HepG2 (cell line): ENCODE measurements around the gene RETREG2. TPM values are rescaled to one million over a fixed set of nuclear protein-coding genes. Genes with fewer than 3 reads are reported as not detected.

Source experiments
- CHD2 ChIP-seq: IDR thresholded peaks from 2 replicates; pipeline ENCODE4 v1.6.1; 2011; ENCODE audit warnings: low read depth, low read length, improper control_type of control experiment
- GPN1 ChIP-seq: sonication (generic); formaldehyde crosslinking; IDR thresholded peaks from 2 replicates; pipeline ENCODE4 v1.5.1; 2020; ENCODE audit warnings: missing genetic modification reagents, borderline replicate concordance
- HNRNPH1 ChIP-seq: fragments of 200-400 bp; formaldehyde crosslinking; optimal IDR thresholded peaks from 2 replicates; pipeline ENCODE3; 2017; ENCODE audit warnings: mild to moderate bottlenecking, low read depth, low read length
- PTBP1 ChIP-seq: fragments of 200-400 bp; formaldehyde crosslinking; IDR thresholded peaks from 2 replicates; pipeline ENCODE4 v1.6.1; 2018; ENCODE audit warnings: low read length, low read depth; ENCODE audit not compliant: poor library complexity, severe bottlenecking
- SKI ChIP-seq: fragments of 450-650 bp; IDR thresholded peaks from one replicate; pipeline ENCODE4 v1.6.1; 2018; ENCODE audit warnings: mild to moderate bottlenecking; ENCODE audit not compliant: partially characterized antibody
- ZMYM3 ChIP-seq: sonication (generic); formaldehyde crosslinking; IDR thresholded peaks from 2 replicates; pipeline ENCODE4 v1.5.1; 2020; ENCODE audit warnings: mild to moderate bottlenecking, missing genetic modification reagents
- ZNF441 ChIP-seq: sonication (generic); formaldehyde crosslinking; IDR thresholded peaks from 2 replicates; pipeline ENCODE4 v1.7.0; 2021; ENCODE audit warnings: missing genetic modification reagents, borderline replicate concordance
- ZNF460 ChIP-seq: sonication (generic); formaldehyde crosslinking; IDR thresholded peaks from 2 replicates; pipeline ENCODE4 v1.5.1; 2020; ENCODE audit warnings: missing genetic modification reagents, mild to moderate bottlenecking, borderline replicate concordance
- ZNF549 ChIP-seq: sonication (generic); formaldehyde crosslinking; IDR thresholded peaks from 2 replicates; pipeline ENCODE4 v1.5.0; 2020; ENCODE audit warnings: missing genetic modification reagents
- ZNF670 ChIP-seq: sonication (generic); formaldehyde crosslinking; IDR thresholded peaks from 2 replicates; pipeline ENCODE4 v1.8.0; 2022; ENCODE audit warnings: mild to moderate bottlenecking, missing genetic modification reagents, borderline replicate concordance
- ZNF788 ChIP-seq: sonication (generic); formaldehyde crosslinking; IDR thresholded peaks from 2 replicates; pipeline ENCODE4 v1.5.0; 2020; ENCODE audit warnings: mild to moderate bottlenecking, missing genetic modification reagents, borderline replicate concordance
- ZSCAN25 ChIP-seq: sonication (generic); formaldehyde crosslinking; IDR thresholded peaks from 2 replicates; pipeline ENCODE4 v1.8.0; 2022; ENCODE audit warnings: mild to moderate bottlenecking, missing genetic modification reagents
- polyA plus RNA-seq, 8 experiments: library from polyadenylated mRNA; depleted of rRNA in 3 of 8; stranded (reverse) in 7 of 8; unstranded in 1 of 8; fragments of >200 nt; fragmentation: Illumina TruSeq in 4 of 8; extraction: Trizol in 4 of 8; gene quantifications; 2 replicates each; pipeline versions ENCODE4 v1.2.1 to v1.2.3, GENCODE V29; 2011 to 2016; ENCODE audit warnings: low read depth in 4 of 8, missing spikeins in 1 of 8, mixed read lengths in 1 of 8; ENCODE audit not compliant: insufficient read depth in 1 of 8
- total RNA-seq, 5 experiments: library from RNA; depleted of rRNA; stranded (reverse); fragments of >200 nt; fragmentation: Illumina TruSeq; extraction: Trizol; gene quantifications; 2 replicates each; pipeline ENCODE4 v1.2.3, GENCODE V29; 2016; ENCODE audit warnings: low read depth in 1 of 5
- TF ChIP-seq, protein P1 (sequence below): sonication (generic); formaldehyde crosslinking; IDR thresholded peaks from 2 replicates; pipeline ENCODE4 v1.8.1; 2023; ENCODE audit warnings: missing genetic modification reagents, inconsistent platforms, borderline replicate concordance
- TF ChIP-seq, protein P2 (sequence below): sonication (generic); formaldehyde crosslinking; IDR thresholded peaks from 2 replicates; pipeline ENCODE4 v1.4.0; 2020; ENCODE audit warnings: low read depth, mild to moderate bottlenecking, missing genetic modification reagents
- TF ChIP-seq, protein P3 (sequence below): sonication (generic); formaldehyde crosslinking; IDR thresholded peaks from 2 replicates; pipeline ENCODE4 v1.9.0; 2021; ENCODE audit warnings: missing genetic modification reagents, borderline replicate concordance
- TF ChIP-seq, protein P4 (sequence below): sonication (generic); formaldehyde crosslinking; conservative IDR thresholded peaks from 2 replicates; pipeline ENCODE4 v1.5.0; 2020; ENCODE audit warnings: missing genetic modification reagents
- TF ChIP-seq, protein P5 (sequence below): sonication (generic); formaldehyde crosslinking; IDR thresholded peaks from 2 replicates; pipeline ENCODE4 v1.5.0; 2020; ENCODE audit warnings: mild to moderate bottlenecking, missing genetic modification reagents
- TF ChIP-seq, protein P6 (sequence below): sonication (generic); formaldehyde crosslinking; IDR thresholded peaks from 2 replicates; pipeline ENCODE4 v1.4.0; 2020; ENCODE audit warnings: missing genetic modification reagents

RETREG2 gene
- total and polyA plus RNA-seq, 2 of the 13 experiments (the other 11 are each of a cell fraction or from before 2014, with no cell fraction given) = 86.0 to 134 TPM

DNA sequence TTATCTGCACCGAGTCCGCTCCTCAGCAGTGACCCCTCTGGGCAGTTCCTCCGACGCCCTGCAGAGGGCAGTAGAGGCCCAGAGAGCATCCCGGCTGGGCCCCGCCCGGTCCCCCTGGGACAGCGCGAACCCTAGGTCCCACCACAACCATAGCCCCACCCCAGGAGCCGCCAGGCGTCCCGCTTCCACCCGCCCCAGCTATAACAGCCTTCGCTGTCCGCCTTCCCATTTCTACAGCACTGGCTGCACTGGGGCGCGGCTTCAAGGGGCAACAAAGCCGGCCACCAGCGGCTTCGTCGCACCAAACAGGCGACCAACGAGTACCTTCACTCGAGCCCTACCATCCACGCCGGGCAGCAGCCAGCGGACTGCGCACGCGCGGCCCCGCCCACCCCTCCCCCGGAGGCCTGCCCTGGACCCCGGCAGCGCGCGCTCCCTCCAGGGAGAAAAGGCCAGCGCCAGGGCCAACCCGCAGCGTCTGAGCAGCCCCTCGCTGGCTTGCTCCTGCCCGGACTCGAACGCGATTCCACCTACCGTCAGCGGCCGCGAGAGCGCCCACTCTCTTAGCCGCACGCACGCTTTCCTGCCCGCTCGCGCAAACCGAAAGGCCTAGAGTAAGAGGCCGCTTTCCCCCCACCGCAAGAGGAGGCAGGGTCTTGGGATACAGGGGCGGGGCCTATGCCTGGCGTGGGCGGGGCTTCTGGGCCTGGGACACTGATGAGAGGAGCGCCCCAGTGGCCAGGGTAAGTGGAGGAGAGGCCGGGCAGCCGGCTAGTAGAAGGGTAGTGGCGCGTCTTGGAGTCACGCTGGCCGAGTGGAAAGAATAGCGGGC lies 17.7 kb upstream of the RETREG2 start, which contains the start of gene NHEJ1 (continued):
- no peak for TF ChIP-seq ZNF460 (CRISPR knock-in tag)
- TF ChIP-seq, protein P1, sequence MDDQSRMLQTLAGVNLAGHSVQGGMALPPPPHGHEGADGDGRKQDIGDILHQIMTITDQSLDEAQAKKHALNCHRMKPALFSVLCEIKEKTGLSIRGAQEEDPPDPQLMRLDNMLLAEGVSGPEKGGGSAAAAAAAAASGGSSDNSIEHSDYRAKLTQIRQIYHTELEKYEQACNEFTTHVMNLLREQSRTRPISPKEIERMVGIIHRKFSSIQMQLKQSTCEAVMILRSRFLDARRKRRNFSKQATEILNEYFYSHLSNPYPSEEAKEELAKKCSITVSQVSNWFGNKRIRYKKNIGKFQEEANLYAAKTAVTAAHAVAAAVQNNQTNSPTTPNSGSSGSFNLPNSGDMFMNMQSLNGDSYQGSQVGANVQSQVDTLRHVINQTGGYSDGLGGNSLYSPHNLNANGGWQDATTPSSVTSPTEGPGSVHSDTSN (CRISPR knock-in tag) = no peak
- TF ChIP-seq, protein P2, sequence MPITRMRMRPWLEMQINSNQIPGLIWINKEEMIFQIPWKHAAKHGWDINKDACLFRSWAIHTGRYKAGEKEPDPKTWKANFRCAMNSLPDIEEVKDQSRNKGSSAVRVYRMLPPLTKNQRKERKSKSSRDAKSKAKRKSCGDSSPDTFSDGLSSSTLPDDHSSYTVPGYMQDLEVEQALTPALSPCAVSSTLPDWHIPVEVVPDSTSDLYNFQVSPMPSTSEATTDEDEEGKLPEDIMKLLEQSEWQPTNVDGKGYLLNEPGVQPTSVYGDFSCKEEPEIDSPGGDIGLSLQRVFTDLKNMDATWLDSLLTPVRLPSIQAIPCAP (CRISPR knock-in tag) = no peak
- TF ChIP-seq ZMYM3 (CRISPR knock-in tag) = peak; percentile 63
- TF ChIP-seq, protein P3, sequence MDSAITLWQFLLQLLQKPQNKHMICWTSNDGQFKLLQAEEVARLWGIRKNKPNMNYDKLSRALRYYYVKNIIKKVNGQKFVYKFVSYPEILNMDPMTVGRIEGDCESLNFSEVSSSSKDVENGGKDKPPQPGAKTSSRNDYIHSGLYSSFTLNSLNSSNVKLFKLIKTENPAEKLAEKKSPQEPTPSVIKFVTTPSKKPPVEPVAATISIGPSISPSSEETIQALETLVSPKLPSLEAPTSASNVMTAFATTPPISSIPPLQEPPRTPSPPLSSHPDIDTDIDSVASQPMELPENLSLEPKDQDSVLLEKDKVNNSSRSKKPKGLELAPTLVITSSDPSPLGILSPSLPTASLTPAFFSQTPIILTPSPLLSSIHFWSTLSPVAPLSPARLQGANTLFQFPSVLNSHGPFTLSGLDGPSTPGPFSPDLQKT = no peak
- TF ChIP-seq SKI = no peak
- peak; percentile 80 for TF ChIP-seq ZNF441 (CRISPR knock-in tag)
- TF ChIP-seq ZNF670 (CRISPR knock-in tag) = peak; percentile 88; the same call in 1 of the 2 replicates
- TF ChIP-seq, protein P4, sequence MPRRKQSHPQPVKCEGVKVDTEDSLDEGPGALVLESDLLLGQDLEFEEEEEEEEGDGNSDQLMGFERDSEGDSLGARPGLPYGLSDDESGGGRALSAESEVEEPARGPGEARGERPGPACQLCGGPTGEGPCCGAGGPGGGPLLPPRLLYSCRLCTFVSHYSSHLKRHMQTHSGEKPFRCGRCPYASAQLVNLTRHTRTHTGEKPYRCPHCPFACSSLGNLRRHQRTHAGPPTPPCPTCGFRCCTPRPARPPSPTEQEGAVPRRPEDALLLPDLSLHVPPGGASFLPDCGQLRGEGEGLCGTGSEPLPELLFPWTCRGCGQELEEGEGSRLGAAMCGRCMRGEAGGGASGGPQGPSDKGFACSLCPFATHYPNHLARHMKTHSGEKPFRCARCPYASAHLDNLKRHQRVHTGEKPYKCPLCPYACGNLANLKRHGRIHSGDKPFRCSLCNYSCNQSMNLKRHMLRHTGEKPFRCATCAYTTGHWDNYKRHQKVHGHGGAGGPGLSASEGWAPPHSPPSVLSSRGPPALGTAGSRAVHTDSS = 0 out of 2 replicates have a peak, but pooled peaks have one; percentile 25
- TF ChIP-seq ZSCAN25 (CRISPR knock-in tag) = peak; percentile 85; the same call in 1 of the 2 replicates
- TF ChIP-seq ZNF788 = peak; percentile 76
- TF ChIP-seq, protein P5, sequence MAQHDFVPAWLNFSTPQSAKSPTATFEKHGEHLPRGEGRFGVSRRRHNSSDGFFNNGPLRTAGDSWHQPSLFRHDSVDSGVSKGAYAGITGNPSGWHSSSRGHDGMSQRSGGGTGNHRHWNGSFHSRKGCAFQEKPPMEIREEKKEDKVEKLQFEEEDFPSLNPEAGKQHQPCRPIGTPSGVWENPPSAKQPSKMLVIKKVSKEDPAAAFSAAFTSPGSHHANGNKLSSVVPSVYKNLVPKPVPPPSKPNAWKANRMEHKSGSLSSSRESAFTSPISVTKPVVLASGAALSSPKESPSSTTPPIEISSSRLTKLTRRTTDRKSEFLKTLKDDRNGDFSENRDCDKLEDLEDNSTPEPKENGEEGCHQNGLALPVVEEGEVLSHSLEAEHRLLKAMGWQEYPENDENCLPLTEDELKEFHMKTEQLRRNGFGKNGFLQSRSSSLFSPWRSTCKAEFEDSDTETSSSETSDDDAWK (CRISPR knock-in tag) = no peak
- TF ChIP-seq ZNF549 (CRISPR knock-in tag) = no peak
- TF ChIP-seq, protein P6, sequence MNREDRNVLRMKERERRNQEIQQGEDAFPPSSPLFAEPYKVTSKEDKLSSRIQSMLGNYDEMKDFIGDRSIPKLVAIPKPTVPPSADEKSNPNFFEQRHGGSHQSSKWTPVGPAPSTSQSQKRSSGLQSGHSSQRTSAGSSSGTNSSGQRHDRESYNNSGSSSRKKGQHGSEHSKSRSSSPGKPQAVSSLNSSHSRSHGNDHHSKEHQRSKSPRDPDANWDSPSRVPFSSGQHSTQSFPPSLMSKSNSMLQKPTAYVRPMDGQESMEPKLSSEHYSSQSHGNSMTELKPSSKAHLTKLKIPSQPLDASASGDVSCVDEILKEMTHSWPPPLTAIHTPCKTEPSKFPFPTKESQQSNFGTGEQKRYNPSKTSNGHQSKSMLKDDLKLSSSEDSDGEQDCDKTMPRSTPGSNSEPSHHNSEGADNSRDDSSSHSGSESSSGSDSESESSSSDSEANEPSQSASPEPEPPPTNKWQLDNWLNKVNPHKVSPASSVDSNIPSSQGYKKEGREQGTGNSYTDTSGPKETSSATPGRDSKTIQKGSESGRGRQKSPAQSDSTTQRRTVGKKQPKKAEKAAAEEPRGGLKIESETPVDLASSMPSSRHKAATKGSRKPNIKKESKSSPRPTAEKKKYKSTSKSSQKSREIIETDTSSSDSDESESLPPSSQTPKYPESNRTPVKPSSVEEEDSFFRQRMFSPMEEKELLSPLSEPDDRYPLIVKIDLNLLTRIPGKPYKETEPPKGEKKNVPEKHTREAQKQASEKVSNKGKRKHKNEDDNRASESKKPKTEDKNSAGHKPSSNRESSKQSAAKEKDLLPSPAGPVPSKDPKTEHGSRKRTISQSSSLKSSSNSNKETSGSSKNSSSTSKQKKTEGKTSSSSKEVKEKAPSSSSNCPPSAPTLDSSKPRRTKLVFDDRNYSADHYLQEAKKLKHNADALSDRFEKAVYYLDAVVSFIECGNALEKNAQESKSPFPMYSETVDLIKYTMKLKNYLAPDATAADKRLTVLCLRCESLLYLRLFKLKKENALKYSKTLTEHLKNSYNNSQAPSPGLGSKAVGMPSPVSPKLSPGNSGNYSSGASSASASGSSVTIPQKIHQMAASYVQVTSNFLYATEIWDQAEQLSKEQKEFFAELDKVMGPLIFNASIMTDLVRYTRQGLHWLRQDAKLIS (CRISPR knock-in tag) = 0 out of 2 replicates have a peak, but pooled peaks have one; percentile 53
- TF ChIP-seq HNRNPH1 = no peak
- TF ChIP-seq CHD2 = 0 out of 2 replicates have a peak, but pooled peaks have one; percentile 28
- no peak for TF ChIP-seq PTBP1
- peak; percentile 55; the same call in 1 of the 2 replicates for TF ChIP-seq GPN1 (CRISPR knock-in tag)
